Measurements from ENCODE around the gene ELF4.

The ELF4 gene

DNA sequence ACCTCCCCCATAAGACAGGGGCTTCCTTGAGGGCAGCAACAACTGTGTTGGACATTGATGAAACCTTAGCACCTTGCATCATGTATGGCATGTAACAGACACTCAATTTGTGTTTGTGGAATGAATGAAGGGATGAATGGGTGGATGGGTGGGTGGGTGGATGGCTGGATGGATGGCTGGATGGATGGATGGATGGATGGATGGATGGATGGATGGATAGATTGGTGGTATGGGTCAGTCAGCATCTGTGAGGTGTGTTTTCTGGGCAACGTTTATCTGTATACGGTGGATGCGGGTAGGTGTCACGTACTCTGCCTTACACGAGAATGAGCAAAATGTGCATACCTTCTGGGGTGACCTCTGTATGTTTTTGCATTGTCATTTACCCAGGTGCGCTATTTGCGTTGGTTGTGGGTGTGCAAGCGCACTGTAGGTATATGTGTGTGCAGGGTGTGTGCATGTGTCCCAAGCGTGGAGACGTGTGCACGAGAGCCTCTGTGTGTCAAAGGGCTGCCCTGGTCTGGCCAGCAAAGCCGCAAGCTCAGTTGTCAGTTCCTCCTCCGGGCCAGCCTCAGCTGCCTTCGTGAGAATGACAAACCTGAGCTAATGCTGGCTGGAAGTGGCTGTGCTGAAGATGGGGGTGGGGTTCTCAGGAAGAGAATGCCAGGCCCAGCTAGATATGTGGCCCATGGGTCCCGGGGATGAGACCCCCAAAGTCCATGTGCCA lies 26.5 kb downstream of the ELF4 start:
- Histone ChIP-seq H3K4me3 (ENCODE audit: low read length) (peak overlapping the region; percentile 74), H3K27ac (ENCODE audit: low read depth, low read length) (peak overlapping the region; percentile 97), H3K4me1 (ENCODE audit: control insufficient read depth, low read length) (peaks cover 75% of the 10 kb centered on the region), H3K36me3 (ENCODE audit: control insufficient read depth, low read length) (peaks cover 19% of the 10 kb centered on the region), H3K9me2 (replicated peaks; ENCODE audit: control insufficient read depth, low read length) (no peaks in the 10 kb centered on the region), H3K27me3 (ENCODE audit: control insufficient read depth, low read length) (no peaks in the 10 kb centered on the region), H4K20me1 (ENCODE audit: control insufficient read depth, insufficient read depth, low read depth, low read length) (no peaks in the 10 kb centered on the region), H3K79me2 (ENCODE audit: control insufficient read depth, low read length) (peaks cover 58% of the 10 kb centered on the region), H3K9me3 (ENCODE audit: control insufficient read depth, insufficient read depth, low read length) (no peaks in the 10 kb centered on the region), H3K4me2 (ENCODE audit: low read length) (peak overlapping the region; percentile 97), H3F3A (ENCODE audit: control insufficient read depth, insufficient read depth) (peaks cover 19% of the 10 kb centered on the region)
- TF ChIP-seq EZH2phosphoT487 (IDR thresholded peaks at IDR 0.05; ENCODE audit: borderline replicate concordance, low read length) = no peak
- TF ChIP-seq, protein P1, sequence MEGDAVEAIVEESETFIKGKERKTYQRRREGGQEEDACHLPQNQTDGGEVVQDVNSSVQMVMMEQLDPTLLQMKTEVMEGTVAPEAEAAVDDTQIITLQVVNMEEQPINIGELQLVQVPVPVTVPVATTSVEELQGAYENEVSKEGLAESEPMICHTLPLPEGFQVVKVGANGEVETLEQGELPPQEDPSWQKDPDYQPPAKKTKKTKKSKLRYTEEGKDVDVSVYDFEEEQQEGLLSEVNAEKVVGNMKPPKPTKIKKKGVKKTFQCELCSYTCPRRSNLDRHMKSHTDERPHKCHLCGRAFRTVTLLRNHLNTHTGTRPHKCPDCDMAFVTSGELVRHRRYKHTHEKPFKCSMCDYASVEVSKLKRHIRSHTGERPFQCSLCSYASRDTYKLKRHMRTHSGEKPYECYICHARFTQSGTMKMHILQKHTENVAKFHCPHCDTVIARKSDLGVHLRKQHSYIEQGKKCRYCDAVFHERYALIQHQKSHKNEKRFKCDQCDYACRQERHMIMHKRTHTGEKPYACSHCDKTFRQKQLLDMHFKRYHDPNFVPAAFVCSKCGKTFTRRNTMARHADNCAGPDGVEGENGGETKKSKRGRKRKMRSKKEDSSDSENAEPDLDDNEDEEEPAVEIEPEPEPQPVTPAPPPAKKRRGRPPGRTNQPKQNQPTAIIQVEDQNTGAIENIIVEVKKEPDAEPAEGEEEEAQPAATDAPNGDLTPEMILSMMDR (IDR thresholded peaks at IDR 0.05; ENCODE audit: low read depth, low read length, poor library complexity, severe bottlenecking) = no peak

- Histone ChIP-seq H3F3A (ENCODE audit: control insufficient read depth, insufficient read depth) (peaks cover 19% of the 10 kb centered on the region), H4K20me1 (ENCODE audit: control insufficient read depth, insufficient read depth, low read depth, low read length) (no peaks in the 10 kb centered on the region), H3K4me3 (ENCODE audit: low read length) (peak overlapping the region; percentile 74), H3K9me3 (ENCODE audit: control insufficient read depth, insufficient read depth, low read length) (no peaks in the 10 kb centered on the region), H3K4me1 (ENCODE audit: control insufficient read depth, low read length) (peaks cover 68% of the 10 kb centered on the region), H3K27ac (ENCODE audit: low read depth, low read length) (peak overlapping the region; percentile 97), H3K79me2 (ENCODE audit: control insufficient read depth, low read length) (peaks cover 54% of the 10 kb centered on the region), H3K36me3 (ENCODE audit: control insufficient read depth, low read length) (peaks cover 19% of the 10 kb centered on the region), H3K27me3 (ENCODE audit: control insufficient read depth, low read length) (no peaks in the 10 kb centered on the region), H3K4me2 (ENCODE audit: low read length) (peak overlapping the region; percentile 97), H3K9me2 (replicated peaks; ENCODE audit: control insufficient read depth, low read length) (no peaks in the 10 kb centered on the region)
- TF ChIP-seq, protein P1 (IDR thresholded peaks at IDR 0.05; ENCODE audit: low read depth, low read length, poor library complexity, severe bottlenecking) = no peak
- no peak for TF ChIP-seq EZH2phosphoT487 (IDR thresholded peaks at IDR 0.05; ENCODE audit: borderline replicate concordance, low read length)
Observed at GRCh38 chrX:130083107-130083490, 27.2 kb downstream of the ELF4 start.

- H3K27me3 ChIP-seq (ENCODE audit: control insufficient read depth, low read length) = no peaks in the 10 kb centered on the region
Observed at GRCh38 chrX:130082244-130083106, 27.8 kb downstream of the ELF4 start.

More at GRCh38 chrX:130082244-130083106, 27.8 kb downstream of the ELF4 start:
- H3K36me3 ChIP-seq (ENCODE audit: control insufficient read depth, low read length) = peaks cover 21% of the 10 kb centered on the region
- no peaks in the 10 kb centered on the region for H3K9me2 ChIP-seq (replicated peaks; ENCODE audit: control insufficient read depth, low read length)
- TF ChIP-seq EZH2phosphoT487 (IDR thresholded peaks at IDR 0.05; ENCODE audit: borderline replicate concordance, low read length) = no peak
- TF ChIP-seq, protein P1 (IDR thresholded peaks at IDR 0.05; ENCODE audit: low read depth, low read length, poor library complexity, severe bottlenecking) = peak; percentile 30
- peaks cover 16% of the 10 kb centered on the region for H3F3A ChIP-seq (ENCODE audit: control insufficient read depth, insufficient read depth)
- no peaks in the 10 kb centered on the region for H4K20me1 ChIP-seq (ENCODE audit: control insufficient read depth, insufficient read depth, low read depth, low read length)
- peaks cover 62% of the 10 kb centered on the region for H3K4me1 ChIP-seq (ENCODE audit: control insufficient read depth, low read length)
- H3K9me3 ChIP-seq (ENCODE audit: control insufficient read depth, insufficient read depth, low read length) = no peaks in the 10 kb centered on the region
- peak overlapping the region; percentile 97 for H3K4me2 ChIP-seq (ENCODE audit: low read length)
- H3K79me2 ChIP-seq (ENCODE audit: control insufficient read depth, low read length) = peaks cover 50% of the 10 kb centered on the region
- peak overlapping the region; percentile 74 for H3K4me3 ChIP-seq (ENCODE audit: low read length)
- H3K27ac ChIP-seq (ENCODE audit: low read depth, low read length) = peak overlapping the region; percentile 97

Data from DOHH2 (cell line).